Measurements from ENCODE around the gene TRIM65.

- TF ChIP-seq CTCF (IDR thresholded peaks at IDR 0.05; ENCODE audit: insufficient read depth, low read depth, low read length), result no peak
- no peak for TF ChIP-seq EZH2 (IDR thresholded peaks at IDR 0.05; ENCODE audit: insufficient read depth, low read length)
Observed at GRCh38 chr17:75849724-75850123, 47.0 kb downstream of the TRIM65 start.

Measured in astrocyte (in vitro differentiated cells and primary cell).